ENCODE results near the gene NELL1. TPM values are rescaled to one million over a fixed set of nuclear protein-coding genes. Genes with fewer than 3 reads are reported as not detected.

Gene NELL1
- total RNA-seq, 6 experiments from 2014 or later: not detected

DNA sequence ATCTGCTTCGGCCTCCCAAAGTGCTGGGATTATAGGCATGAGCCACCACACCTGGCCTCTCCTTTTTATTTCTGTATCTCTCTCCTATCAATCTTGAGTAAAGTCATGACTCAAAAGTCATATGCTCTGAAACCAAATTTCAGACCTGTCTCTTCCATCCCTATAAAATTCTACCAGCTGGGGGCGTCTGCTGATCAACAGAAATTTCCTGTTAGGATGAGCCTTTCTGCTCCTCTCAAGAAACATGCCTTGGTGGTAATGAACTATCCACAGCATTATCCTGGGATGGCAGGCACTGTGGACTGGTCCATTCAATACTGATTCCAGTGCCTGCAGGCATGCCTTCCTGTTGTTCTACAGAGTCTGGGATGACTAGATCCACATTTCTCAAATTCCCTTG is 472.6 kb downstream of the NELL1 start:
- ATAC-seq: no peak
- Histone ChIP-seq H3K36me3 (no peaks in the 10 kb centered on the region), H3K27ac (no peak overlapping the region), H3K4me1 (no peaks in the 10 kb centered on the region), H3K4me3 (no peak overlapping the region), H3K27me3 (no peaks in the 10 kb centered on the region), H3K9me3 (no peaks in the 10 kb centered on the region)
- no peak for DNase-seq
- TF ChIP-seq POLR2A (IDR thresholded peaks at IDR 0.05): no peak
- TF ChIP-seq, protein P1, sequence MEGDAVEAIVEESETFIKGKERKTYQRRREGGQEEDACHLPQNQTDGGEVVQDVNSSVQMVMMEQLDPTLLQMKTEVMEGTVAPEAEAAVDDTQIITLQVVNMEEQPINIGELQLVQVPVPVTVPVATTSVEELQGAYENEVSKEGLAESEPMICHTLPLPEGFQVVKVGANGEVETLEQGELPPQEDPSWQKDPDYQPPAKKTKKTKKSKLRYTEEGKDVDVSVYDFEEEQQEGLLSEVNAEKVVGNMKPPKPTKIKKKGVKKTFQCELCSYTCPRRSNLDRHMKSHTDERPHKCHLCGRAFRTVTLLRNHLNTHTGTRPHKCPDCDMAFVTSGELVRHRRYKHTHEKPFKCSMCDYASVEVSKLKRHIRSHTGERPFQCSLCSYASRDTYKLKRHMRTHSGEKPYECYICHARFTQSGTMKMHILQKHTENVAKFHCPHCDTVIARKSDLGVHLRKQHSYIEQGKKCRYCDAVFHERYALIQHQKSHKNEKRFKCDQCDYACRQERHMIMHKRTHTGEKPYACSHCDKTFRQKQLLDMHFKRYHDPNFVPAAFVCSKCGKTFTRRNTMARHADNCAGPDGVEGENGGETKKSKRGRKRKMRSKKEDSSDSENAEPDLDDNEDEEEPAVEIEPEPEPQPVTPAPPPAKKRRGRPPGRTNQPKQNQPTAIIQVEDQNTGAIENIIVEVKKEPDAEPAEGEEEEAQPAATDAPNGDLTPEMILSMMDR (IDR thresholded peaks at IDR 0.05): no peak
- 42% methylated on average over 2 of the region's 2 CpGs for WGBS (ENCODE audit: insufficient coverage, low coverage, low lambda C conversion rate, missing lambda C conversion rate)
- intact Hi-C loops (cut with DNase I): no loop called here

DNA sequence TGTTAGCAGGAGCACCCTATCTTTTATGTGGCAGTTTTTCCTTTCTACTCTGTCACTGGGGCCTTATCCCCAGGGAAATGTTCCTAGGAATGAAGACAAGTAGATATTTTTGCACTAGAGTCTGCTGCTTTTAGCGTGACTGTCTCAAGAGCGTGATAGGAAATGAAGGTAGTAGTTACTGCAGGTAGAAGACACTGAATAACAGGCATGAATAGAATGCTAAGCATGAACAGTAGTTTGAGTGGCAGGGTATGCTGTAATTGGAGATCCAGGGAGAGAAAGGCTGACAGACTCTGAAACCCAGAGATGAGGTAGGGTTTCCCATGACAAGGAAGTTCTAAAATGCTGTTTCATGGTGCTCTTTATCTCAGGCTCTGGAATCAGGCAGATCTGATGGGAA is 475.1 kb downstream of the NELL1 start:
- H3K9me3 ChIP-seq: no peaks in the 10 kb centered on the region
- no peaks in the 10 kb centered on the region for H3K4me1 ChIP-seq
- no peaks in the 10 kb centered on the region for H3K27me3 ChIP-seq
- H3K36me3 ChIP-seq: no peaks in the 10 kb centered on the region
- no peak overlapping the region for H3K4me3 ChIP-seq
- 52% methylated on average over 2 of the region's 2 CpGs for WGBS (ENCODE audit: insufficient coverage, low coverage, low lambda C conversion rate, missing lambda C conversion rate)
- TF ChIP-seq, protein P1 (IDR thresholded peaks at IDR 0.05): no peak
- TF ChIP-seq POLR2A (IDR thresholded peaks at IDR 0.05): no peak
- no peak overlapping the region for H3K27ac ChIP-seq
- intact Hi-C loops (cut with DNase I): no loop called here
- ATAC-seq (no peak), DNase-seq (no peak)

DNA sequence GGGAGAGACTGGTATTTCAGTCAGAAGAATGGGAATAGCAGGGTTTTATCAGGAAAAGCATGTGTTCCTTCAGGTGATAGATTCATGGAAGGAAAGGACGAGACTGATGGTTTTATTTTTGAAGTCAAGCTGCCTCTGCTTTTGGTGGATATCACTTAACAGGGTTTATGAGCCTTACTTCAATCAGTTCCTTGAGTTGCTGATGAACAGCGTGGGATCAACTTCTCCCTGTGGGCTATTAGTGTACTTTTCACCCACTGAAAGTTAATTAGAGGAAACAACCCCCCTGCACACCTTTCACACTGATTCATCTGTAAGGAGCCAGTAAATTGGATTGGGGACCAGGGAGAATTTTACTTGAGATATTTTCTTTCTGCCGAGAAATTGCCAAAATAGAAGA is 479.0 kb downstream of the NELL1 start:
- TF ChIP-seq, protein P1 (IDR thresholded peaks at IDR 0.05): no peak
- TF ChIP-seq POLR2A (IDR thresholded peaks at IDR 0.05): no peak
- no peaks in the 10 kb centered on the region for H3K36me3 ChIP-seq
- ATAC-seq: no peak
- DNase-seq: no peak
- no peaks in the 10 kb centered on the region for H3K27me3 ChIP-seq
- WGBS (ENCODE audit: insufficient coverage, low coverage, low lambda C conversion rate, missing lambda C conversion rate): 38% methylated on average over 3 of the region's 3 CpGs
- no peaks in the 10 kb centered on the region for H3K9me3 ChIP-seq
- no peaks in the 10 kb centered on the region for H3K4me1 ChIP-seq
- intact Hi-C loops (cut with DNase I): no loop called here
- no peak overlapping the region for H3K4me3 ChIP-seq
- no peak overlapping the region for H3K27ac ChIP-seq

DNA sequence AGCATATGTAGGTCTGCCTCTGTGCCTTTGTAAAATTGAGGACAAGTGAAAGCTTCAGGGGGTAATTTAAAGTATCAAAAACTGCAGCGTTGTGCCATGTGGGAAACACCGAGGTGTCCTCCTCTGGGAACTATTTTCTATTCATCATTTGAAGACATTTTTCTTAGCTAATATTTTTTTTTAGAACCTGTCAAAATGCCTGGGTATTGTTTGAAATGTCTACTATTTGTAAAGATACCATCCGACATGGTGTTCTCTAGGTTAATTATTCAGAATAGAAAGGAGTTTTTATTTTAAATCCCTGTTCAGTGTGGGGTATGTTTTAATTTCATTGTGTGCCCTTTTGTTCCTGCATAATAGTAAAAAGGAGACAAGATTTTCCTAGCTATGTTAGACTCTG is 490.8 kb downstream of the NELL1 start:
- DNase-seq (no peak), ATAC-seq (no peak)
- no peak overlapping the region for H3K4me3 ChIP-seq
- H3K9me3 ChIP-seq: no peaks in the 10 kb centered on the region
- H3K27me3 ChIP-seq: no peaks in the 10 kb centered on the region
- no peaks in the 10 kb centered on the region for H3K4me1 ChIP-seq
- intact Hi-C loops (cut with DNase I): no loop called here
- no peak overlapping the region for H3K27ac ChIP-seq
- no peaks in the 10 kb centered on the region for H3K36me3 ChIP-seq
- no peak for TF ChIP-seq POLR2A (IDR thresholded peaks at IDR 0.05)
- TF ChIP-seq, protein P1 (IDR thresholded peaks at IDR 0.05): no peak
- 83% methylated on average over 3 of the region's 3 CpGs for WGBS (ENCODE audit: insufficient coverage, low coverage, low lambda C conversion rate, missing lambda C conversion rate)

DNA sequence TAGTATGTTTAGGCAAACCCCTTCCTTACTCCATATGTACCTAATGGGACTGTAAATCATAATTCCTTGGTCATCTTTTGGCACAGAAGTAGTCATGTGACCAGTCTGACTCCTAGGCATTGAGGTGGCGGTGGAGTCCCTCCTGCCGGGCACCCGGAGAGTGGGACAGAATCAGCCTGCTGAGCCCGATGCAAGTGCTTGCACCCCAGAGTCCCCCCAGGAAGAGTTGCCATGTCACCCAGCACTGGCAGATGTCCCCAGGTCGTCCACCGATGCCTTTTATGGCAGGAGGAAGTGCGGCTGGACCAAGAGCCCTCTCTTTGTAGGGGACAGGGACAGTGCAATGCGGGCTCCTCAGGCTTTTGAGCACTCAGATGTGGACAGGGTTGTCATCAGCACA is 500.3 kb downstream of the NELL1 start:
- TF ChIP-seq, protein P1 (IDR thresholded peaks at IDR 0.05): no peak
- TF ChIP-seq POLR2A (IDR thresholded peaks at IDR 0.05): no peak
- Histone ChIP-seq H3K9me3 (no peaks in the 10 kb centered on the region), H3K4me1 (no peaks in the 10 kb centered on the region), H3K36me3 (no peaks in the 10 kb centered on the region), H3K27ac (no peak overlapping the region), H3K27me3 (no peaks in the 10 kb centered on the region), H3K4me3 (no peak overlapping the region)
- WGBS (ENCODE audit: insufficient coverage, low coverage, low lambda C conversion rate, missing lambda C conversion rate): 79% methylated on average over 7 of the region's 8 CpGs
- intact Hi-C loops (cut with DNase I): no loop called here
- DNase-seq (no peak), ATAC-seq (no peak)
